DND-41 (cell line): ENCODE results near the gene ENGASE.

Experiments used
- CTCF ChIP-seq: IDR thresholded peaks from 2 replicates; pipeline ENCODE4 v1.5.1; 2012; ENCODE audit warnings: borderline replicate concordance, low read length, moderate library complexity, mild to moderate bottlenecking; ENCODE audit not compliant: poor library complexity, severe bottlenecking; ENCODE audit errors: extremely low read depth
- EZH2 ChIP-seq: IDR thresholded peaks from 3 replicates; pipeline ENCODE4 v1.6.1; 2012; ENCODE audit warnings: borderline replicate concordance, low read depth, mild to moderate bottlenecking, moderate library complexity, low read length, inconsistent platforms; ENCODE audit not compliant: severe bottlenecking

GRCh38 chr17:79026376-79027273 lies 48.0 kb upstream of the ENGASE start:
- TF ChIP-seq CTCF (no peak), EZH2 (no peak)
